HPDE6-E6E7 (cell line): ENCODE data around the gene GRIA4.
A peak's percentile ranks its signal among the peaks of the same experiment; 100 is the strongest.
"Not testable (repeated sequence)": the region's sequence is repeated elsewhere in the genome, so short reads cannot be mapped to it uniquely, and the experiment has no call there.

ENCODE experiments used
- DNase-seq: peaks from one replicate; pipeline ENCODE4 v3.0.0; 2011; ENCODE audit warnings: missing footprints; ENCODE audit errors: extremely low spot score

GRIA4 gene

GRCh38 chr11:106001304-106002012 lies 391.6 kb downstream of the GRIA4 start:
- DNase-seq: no peak

DNA sequence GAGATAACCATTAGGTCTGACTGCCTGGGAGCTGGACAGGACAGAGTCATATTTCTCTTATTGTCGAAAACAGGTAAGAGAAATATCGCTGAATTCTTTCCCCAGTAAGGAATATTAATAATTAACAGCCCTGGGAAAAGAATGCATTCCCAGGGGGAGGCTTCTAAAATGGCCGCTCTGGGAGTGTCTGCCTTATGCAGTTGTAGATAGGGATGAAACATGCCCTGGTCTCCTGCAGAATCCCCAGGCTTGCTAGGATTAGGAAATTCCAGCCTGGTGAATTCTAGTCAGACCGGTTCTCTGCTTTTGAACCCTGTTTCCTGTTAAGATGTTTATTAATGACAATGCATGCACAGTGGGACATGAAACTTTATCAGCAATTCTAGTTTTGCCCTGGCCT lies 393.2 kb downstream of the GRIA4 start:
- DNase-seq: not testable (repeated sequence)

DNA sequence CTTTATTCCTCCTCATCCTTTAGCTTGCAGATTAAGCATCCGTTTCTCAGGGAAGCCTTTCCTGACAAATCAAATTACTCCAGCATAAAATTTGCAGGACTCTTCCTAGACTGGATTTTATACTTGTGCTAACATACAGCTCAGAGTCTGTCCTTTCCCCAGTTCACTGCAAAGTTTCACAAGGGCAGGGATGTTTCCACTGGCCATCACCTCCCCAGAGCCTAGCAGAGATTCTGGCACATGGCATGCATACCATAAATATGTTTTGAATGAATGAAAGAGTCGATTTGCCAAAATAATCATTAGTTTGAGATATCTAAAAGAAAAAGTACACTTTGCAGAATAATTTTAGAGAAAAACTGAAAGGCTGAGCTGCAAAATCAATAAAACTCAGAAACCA lies 401.6 kb downstream of the GRIA4 start:
- no peak for DNase-seq

GRCh38 chr11:106012744-106013143 lies 402.9 kb downstream of the GRIA4 start:
- DNase-seq: no peak

GRCh38 chr11:106014035-106014434 lies 404.2 kb downstream of the GRIA4 start:
- DNase-seq: no peak

DNA sequence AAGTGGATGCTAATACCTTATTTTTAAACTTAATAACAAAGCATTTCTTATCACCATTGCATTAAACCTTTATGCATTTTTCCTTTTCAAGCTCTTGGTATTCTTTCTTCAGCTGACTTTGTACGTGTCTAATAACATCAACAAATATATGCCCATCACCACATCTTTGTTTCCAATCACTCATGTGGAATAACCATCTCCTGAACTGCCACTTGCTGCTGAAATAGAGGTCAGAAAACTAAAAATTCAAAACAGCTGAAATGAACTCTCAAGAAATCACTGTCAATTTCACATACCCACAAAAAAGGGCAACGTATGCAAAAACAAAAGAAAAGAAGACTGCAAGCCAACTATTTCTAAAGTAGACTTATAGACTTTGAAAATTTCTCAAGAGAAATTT lies 404.7 kb downstream of the GRIA4 start:
- DNase-seq: no peak

DNA sequence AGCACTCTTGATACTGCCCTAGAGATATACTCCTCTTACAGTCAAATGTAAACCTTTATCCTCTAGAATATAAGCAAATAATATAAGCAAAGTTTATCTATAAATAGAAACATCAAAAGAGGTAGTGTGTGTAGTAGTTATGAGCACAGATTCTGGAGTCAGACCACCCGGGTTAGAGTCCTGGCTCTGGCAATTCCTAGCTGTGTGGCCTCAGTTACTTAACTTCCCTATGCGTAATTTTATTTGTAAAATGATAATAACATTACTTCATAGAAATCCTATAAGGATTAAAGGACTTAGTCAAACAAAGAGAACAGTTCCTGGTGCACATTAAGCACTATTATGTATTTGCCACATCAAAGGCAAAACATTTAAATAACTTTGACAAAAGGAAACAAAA lies 405.2 kb downstream of the GRIA4 start:
- DNase-seq: no peak

DNA sequence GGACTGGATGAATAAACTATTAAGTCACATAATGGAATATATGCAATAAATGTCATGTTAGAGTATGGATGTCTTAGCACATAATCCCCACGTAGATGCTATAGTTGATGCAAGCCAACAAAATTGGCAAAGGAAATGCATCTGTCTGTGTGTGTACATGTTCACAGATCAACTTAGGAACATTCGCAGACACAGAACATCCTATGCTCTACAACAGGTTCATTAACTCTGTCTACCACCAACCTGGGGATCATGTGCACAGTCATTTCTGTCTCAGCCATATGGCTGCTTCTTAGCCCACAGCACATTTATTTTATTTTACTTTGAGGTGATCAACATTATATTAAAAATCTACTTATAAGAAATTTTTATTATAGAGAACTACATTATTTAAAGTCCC lies 407.2 kb downstream of the GRIA4 start:
- no peak for DNase-seq

DNA sequence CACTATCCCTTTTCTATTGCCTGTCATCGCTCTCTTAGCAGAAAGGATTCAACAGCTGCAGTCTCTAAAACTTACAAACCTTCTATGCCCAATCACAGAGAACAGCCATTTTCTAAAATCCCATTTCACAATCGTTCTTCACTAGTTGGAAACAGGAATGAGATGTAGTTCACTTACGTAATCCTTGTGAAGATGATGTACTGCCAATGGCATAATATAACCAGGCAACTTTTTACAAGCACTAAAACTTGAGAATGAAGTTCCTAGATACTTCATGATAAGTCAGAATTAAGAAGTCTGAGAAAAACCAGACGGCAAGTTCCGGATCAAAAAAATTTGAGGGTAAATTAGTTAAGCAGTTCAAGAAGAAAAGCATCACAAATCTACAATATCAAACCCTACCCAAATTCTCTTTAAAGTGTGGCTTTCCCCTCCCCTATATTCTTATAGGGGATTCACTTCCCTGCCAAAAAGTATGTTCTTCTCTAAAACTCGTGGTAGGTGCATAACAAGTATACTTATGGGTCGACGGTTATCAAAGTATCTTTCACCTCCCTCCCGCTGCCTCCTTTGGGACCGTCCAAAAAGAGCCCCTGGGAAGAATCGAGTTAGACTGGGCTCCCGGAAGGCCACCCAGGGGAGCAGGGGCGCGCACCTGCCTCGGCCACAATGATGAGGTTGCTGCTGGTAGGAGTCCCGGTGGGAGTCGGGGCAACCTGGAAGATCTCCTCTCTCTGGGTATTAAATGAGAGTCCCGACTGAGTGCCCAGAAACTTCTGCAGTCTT lies 411.5 kb downstream of the GRIA4 start:
- peak; percentile 10 for DNase-seq

DNA sequence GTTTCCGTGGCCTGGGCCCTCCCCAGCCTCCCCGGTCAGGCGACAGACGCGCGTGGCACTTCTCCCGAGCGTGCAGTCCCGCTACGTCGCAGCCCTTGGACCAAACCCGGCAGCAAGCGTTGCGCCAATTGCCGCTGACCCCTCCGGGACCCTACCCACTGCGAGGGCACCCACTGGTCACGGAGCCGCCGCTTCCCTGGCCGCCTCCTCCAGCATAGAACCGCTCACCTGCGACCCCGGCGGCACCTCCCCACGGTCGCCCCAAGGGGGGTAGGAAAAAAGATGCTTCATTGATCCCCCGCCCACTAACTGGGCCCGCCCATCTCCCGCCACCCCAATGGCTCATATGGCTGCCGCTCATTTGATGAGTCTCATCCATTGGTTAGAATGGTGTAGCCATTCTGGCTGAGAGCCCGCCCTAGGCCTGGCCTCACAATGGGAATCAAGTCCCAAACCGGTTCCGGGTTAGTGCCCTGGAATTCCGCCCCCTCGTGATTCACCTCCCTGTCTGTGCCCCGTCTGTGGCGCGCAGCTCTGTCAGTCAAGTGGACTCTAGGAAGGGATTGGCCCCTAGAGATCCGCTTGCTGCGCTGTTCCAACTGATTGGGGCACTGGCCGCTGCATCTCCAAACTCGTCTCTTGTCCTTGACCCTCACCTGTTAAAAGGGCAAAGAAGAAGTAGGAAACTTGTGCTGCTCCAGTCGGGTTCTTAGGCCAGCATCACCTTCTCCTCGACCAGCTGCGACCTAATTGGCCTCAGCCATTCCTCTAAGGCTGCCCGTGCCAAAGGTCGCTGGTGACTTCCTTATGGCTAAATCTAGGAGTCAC lies 412.3 kb downstream of the GRIA4 start, which contains the start of gene MSANTD4:
Gene MSANTD4, minus strand, starts transcription at position 274 of the 828 bp plus-strand sequence. CDS start 11,323 bp downstream, outside the sequence.
- DNase-seq: peak; percentile 98

DNA sequence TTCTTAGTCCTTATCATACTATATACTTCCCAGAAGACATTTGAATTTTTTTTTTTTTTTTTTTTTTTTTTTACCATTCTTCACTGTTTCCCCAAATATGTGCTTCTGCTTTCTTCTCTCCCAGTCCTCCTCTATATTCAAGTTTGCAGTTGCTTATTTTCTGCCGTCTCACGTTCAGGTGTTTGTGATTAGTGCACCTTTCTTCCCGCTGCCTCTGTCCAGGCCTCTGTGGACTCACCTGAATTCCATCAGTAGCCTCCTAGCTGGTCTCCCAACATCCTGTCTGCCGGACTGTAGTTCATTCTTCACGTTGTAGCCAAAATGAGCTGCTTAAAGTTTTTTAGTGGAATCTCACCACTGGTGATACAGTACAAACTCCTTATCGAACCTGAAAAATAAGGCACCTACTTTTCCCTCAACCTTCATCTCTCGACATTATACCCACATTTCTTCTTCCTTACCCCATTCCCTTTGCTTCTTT lies 413.0 kb downstream of the GRIA4 start:
- DNase-seq: no peak

GRCh38 chr11:106030609-106031008 lies 420.7 kb downstream of the GRIA4 start:
- DNase-seq: no peak

- DNase-seq: peak; percentile 32
Observed at GRCh38 chr11:106031202-106031810, 421.4 kb downstream of the GRIA4 start.
